Measurements from ENCODE around the gene CYB561D2. TPM values are rescaled to one million over a fixed set of nuclear protein-coding genes. Genes with fewer than 3 reads are reported as not detected.
A peak's percentile ranks its signal among the peaks of the same experiment; 100 is the strongest.
"Not testable (repeated sequence)": the region's sequence is repeated elsewhere in the genome, so short reads cannot be mapped to it uniquely, and the experiment has no call there.

CYB561D2 gene, protein sequence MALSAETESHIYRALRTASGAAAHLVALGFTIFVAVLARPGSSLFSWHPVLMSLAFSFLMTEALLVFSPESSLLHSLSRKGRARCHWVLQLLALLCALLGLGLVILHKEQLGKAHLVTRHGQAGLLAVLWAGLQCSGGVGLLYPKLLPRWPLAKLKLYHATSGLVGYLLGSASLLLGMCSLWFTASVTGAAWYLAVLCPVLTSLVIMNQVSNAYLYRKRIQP
- polyA plus RNA-seq = 10 to 100 TPM; 25.8 to 39.1 (median 30.9) TPM
- long read RNA-seq, donor 1 = 0 reads
- long read RNA-seq, donor 2, partial matches to known transcripts = 0 of 3 reads
- long read RNA-seq, donor 2, other reads (novel, unspliced or antisense) = 0 of 3 reads
- long read RNA-seq, donor 3, partial matches to known transcripts = 17 of 24 reads
- long read RNA-seq, donor 3, other reads (novel, unspliced or antisense) = 0 of 24 reads
- long read RNA-seq, donor 4 = 0 reads
- long read RNA-seq, donor 5, partial matches to known transcripts = 0 of 4 reads
- long read RNA-seq, donor 5, other reads (novel, unspliced or antisense) = 0 of 4 reads
- long read RNA-seq, donor 6, transcript CYB561D2-205 (4 exons, 1,319 nt) = major isoform, 5 of 10 reads
- long read RNA-seq, donor 6, partial matches to known transcripts = 0 of 10 reads
- long read RNA-seq, donor 6, other reads (novel, unspliced or antisense) = 0 of 10 reads
- long read RNA-seq, donor 7 = 0 reads
- long read RNA-seq, donor 8 = 0 reads
- long read RNA-seq, donor 9, partial matches to known transcripts = 0 of 2 reads
- long read RNA-seq, donor 9, other reads (novel, unspliced or antisense) = 0 of 2 reads
- long read RNA-seq, donor 10, transcript CYB561D2-201 (4 exons, 1,225 nt) = minor isoform, 6 of 15 reads
- long read RNA-seq, donor 10, transcript CYB561D2-205 (4 exons, 1,319 nt) = major isoform, 7 of 15 reads
- long read RNA-seq, donor 10, partial matches to known transcripts = 0 of 15 reads
- long read RNA-seq, donor 10, other reads (novel, unspliced or antisense) = 0 of 15 reads

DNA sequence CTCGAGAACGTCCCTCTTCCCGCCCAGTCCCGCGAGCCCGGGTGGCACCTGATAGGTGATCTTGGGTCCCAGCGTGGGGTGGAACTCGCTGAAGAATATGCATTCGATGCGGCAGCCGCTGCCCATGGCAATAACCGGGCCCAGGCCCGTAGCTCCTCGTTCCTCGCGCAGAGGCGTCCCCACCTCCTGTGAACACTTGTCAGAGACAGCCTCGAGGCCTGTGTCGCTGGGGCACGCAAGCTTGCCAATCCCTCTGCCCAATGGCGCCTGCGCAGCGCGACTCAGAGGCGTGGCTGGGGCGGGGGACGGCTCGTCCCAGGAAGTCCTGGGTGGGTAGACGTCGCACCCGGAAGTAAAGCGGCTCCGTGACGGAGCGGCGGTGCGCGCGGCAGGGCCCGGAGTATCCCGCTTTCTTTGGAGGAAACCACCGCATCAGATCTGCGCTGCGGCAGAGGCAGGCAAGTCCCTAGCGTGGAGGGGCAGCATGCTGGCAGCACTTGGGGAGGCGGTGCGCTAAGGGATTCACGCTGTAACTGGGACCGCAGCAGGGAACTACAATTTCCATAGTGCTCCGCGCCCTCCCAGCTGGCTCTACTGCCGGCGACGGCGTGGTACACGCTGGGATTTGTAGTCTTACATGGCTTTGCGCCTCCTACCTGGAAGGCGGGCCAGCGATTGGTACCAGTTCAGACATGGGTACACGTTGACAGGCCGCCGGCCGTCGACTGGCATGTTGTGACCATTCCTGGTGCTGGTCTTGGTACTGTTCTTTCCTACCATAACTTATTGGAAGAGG is at the start of gene CYB561D2, which contains the start of gene NPRL2:
CYB561D2 (plus strand) TSS at position 336 of the 796 bp plus-strand sequence. CDS start 572 bp downstream, outside the sequence.
NPRL2 (minus strand) TSS at position 249 of the 796 bp plus-strand sequence; CDS start at position 126, 123 bp downstream.
- peaks cover 5 to 28% (median 10%) of the 10 kb centered on the region in 3 donors for H3K4me1 ChIP-seq (ENCODE audit: control insufficient read depth in 3 of 3, insufficient read depth in 2 of 3, low read depth in 1 of 3, low read length in 2 of 3)
- DNase-seq (peak; percentile 97 to 99), FAIRE-seq (no peak)
- peak within 1 kb of the TSS; percentile 79 to 97 (median 92) for H3K27ac ChIP-seq (ENCODE audit: low read depth in 1 of 3, low read length in 2 of 3)
- H3K36me3 ChIP-seq (ENCODE audit: control insufficient read depth in 3 of 3, insufficient read depth in 2 of 3, low read depth in 1 of 3, low read length in 3 of 3) = peaks cover 9 to 63% (median 12%) of the 10 kb centered on the region in 3 donors
- 0% methylated on average over 61 to 64 of the region's 64 CpGs for WGBS, 3 donors
- H3K27me3 ChIP-seq (ENCODE audit: control insufficient read depth in 3 of 3, insufficient read depth in 3 of 3, low read length in 3 of 3) = no peaks in the 10 kb centered on the region
- H3K9me3 ChIP-seq (ENCODE audit: control insufficient read depth in 2 of 2, insufficient read depth in 1 of 2, low read depth in 1 of 2, low read length in 1 of 2) = no peaks in the 10 kb centered on the region
- H3K4me3 ChIP-seq (ENCODE audit: low read depth in 1 of 3, low read length in 3 of 3) = peak within 1 kb of the TSS; percentile 34 to 92 (median 55)

DNA sequence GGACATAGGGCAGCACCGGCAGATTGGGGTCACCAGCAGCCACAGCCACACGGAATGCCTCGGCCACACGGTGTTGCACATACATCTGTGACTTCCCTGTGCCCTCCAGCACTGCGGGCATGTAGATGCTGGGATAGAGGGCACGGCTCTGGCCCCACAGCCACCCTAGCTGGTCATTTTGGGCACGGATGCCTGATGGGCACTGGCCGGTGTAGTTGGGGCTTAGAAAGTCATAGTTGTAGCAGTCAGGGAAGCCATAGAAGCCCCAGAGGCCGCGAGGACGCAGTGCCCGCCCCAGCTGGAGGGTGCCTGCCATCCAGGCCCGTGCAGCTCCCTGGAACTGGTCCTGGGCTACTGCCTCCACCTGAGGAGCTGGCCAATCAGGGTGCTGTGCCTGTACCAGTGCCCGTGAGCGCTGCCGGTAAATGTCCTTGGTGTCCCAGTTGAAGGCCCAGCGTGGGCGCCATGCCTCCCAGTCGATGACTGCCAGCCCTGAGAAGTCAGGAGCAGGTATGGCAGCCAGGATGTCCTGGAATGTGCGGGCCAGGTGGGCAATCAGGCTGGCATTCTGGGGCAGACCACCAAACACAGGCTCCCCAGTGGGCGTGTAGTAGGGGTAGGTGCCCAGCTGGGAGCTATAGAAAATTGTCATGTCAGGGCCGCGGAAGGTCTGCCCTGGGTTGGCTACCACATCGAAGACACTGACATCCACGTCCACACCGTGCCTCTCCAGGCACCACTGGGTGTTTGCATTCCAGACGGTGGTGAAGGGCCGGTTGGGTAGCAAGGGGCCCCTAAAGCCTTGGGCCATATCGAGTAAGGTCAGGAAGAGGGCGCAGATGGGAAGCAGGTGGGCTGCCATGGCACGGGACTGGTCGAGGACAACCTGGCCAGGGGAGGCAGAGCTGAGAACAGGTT is 48.3 kb upstream of the CYB561D2 start:
- Histone ChIP-seq H3K27me3 (ENCODE audit: control insufficient read depth in 3 of 3, insufficient read depth in 3 of 3, low read length in 3 of 3) (no peaks in the 10 kb centered on the region), H3K4me1 (ENCODE audit: control insufficient read depth in 3 of 3, insufficient read depth in 2 of 3, low read depth in 1 of 3, low read length in 2 of 3) (peaks cover 7 to 47% (median 9%) of the 10 kb centered on the region in 3 donors), H3K36me3 (ENCODE audit: control insufficient read depth in 3 of 3, insufficient read depth in 2 of 3, low read depth in 1 of 3, low read length in 3 of 3) (peaks cover 0 to 6% (median 0%) of the 10 kb centered on the region in 3 donors), H3K4me3 (ENCODE audit: low read depth in 1 of 3, low read length in 3 of 3) (no peak overlapping the region), H3K9me3 (ENCODE audit: control insufficient read depth in 2 of 2, insufficient read depth in 1 of 2, low read depth in 1 of 2, low read length in 1 of 2) (no peaks in the 10 kb centered on the region), H3K27ac (ENCODE audit: low read depth in 1 of 3, low read length in 2 of 3) (peak overlapping the region in 2 of 3 donors; percentile 37 to 67)
- FAIRE-seq (no peak), DNase-seq (no peak)
- 87 to 91% (median 88%) methylated on average over 29 to 32 of the region's 32 CpGs for WGBS, 3 donors

DNA sequence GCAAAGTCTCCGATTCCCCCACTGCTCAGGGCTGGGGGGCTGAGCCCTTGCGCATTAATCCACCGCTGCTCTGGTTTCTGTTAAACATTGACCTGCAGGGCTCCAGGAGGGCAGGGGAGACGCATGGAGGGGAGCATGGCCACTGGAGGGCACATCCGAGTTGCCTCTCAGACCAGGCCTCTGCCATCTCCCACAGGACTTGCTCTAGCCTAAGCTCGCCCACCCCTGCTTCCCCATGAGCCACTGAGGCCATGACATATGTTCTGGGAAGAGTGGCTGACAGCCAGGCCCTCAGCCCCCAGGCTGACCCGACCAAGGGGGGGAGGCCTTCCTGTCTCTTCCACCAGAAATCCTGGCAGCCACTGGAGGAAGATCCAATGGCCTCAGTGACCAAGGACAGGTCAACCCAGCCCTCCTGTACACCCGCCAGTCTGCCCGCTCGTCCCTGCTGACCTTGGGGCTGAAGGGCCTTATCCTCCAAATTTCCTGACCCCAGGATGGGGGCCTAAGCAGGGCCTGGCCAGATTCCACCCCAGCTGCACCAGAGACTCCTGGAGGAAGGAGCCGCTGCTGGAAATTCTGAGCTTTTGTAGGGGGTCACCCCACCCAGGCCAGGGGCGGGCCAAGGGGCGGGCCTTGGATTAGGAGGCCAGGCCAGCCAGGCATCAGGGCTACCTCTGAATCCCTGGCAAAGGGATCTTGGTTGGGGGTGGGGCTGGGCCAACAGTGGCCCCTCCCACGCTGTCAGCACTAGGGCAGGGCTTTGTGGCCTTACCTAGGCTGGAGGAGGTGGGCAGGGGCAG is 47.4 kb upstream of the CYB561D2 start, which contains the start of gene HYAL1:
HYAL1 (minus strand) TSS at position 562 of the 803 bp plus-strand sequence. CDS start 618 bp downstream, outside the sequence.
- H3K9me3 ChIP-seq (ENCODE audit: control insufficient read depth in 2 of 2, insufficient read depth in 1 of 2, low read depth in 1 of 2, low read length in 1 of 2) = peaks cover 0 to 8% of the 10 kb centered on the region in 2 donors
- peaks cover 7 to 42% (median 9%) of the 10 kb centered on the region in 3 donors for H3K4me1 ChIP-seq (ENCODE audit: control insufficient read depth in 3 of 3, insufficient read depth in 2 of 3, low read depth in 1 of 3, low read length in 2 of 3)
- WGBS, 3 donors = 49 to 70% (median 54%) methylated on average over 13 to 14 of the region's 14 CpGs
- H3K27me3 ChIP-seq (ENCODE audit: control insufficient read depth in 3 of 3, insufficient read depth in 3 of 3, low read length in 3 of 3) = no peaks in the 10 kb centered on the region
- peak; percentile 48 to 75 for DNase-seq
- peaks cover 0 to 2% (median 0%) of the 10 kb centered on the region in 3 donors for H3K36me3 ChIP-seq (ENCODE audit: control insufficient read depth in 3 of 3, insufficient read depth in 2 of 3, low read depth in 1 of 3, low read length in 3 of 3)
- no peak within 1 kb of the TSS for H3K4me3 ChIP-seq (ENCODE audit: low read depth in 1 of 3, low read length in 3 of 3)
- H3K27ac ChIP-seq (ENCODE audit: low read depth in 1 of 3, low read length in 2 of 3) = peak within 1 kb of the TSS in 2 of 3 donors; percentile 37 to 67
- FAIRE-seq = no peak

DNA sequence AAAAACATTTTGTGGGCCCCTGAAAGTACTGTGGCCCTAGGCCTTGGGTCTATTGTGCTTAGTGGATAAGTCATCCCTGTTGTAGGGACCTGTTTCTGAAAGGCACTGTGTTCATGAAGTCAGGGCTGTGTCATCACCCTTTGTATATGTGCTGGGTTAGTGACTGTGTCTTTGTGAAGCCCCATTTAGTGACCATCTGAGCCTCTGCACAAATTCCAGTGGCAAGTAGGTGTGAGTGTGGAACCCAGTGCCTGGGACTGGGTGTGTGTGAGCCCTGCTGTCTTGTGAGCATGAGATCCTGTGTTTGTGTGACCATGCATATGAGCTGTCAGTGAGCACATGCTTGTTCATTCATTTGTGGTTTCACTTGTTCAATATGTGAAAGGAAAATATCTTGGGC is 46.1 kb upstream of the CYB561D2 start:
- FAIRE-seq (no peak), DNase-seq (no peak)
- Histone ChIP-seq H3K9me3 (ENCODE audit: control insufficient read depth in 2 of 2, insufficient read depth in 1 of 2, low read depth in 1 of 2, low read length in 1 of 2) (peaks cover 0 to 20% of the 10 kb centered on the region in 2 donors), H3K4me1 (ENCODE audit: control insufficient read depth in 3 of 3, insufficient read depth in 2 of 3, low read depth in 1 of 3, low read length in 2 of 3) (peaks cover 4 to 34% (median 7%) of the 10 kb centered on the region in 3 donors), H3K27me3 (ENCODE audit: control insufficient read depth in 3 of 3, insufficient read depth in 3 of 3, low read length in 3 of 3) (no peaks in the 10 kb centered on the region), H3K36me3 (ENCODE audit: control insufficient read depth in 3 of 3, insufficient read depth in 2 of 3, low read depth in 1 of 3, low read length in 3 of 3) (peaks cover 0 to 2% (median 0%) of the 10 kb centered on the region in 3 donors), H3K4me3 (ENCODE audit: low read depth in 1 of 3, low read length in 3 of 3) (no peak overlapping the region), H3K27ac (ENCODE audit: low read depth in 1 of 3, low read length in 2 of 3) (no peak overlapping the region)

DNA sequence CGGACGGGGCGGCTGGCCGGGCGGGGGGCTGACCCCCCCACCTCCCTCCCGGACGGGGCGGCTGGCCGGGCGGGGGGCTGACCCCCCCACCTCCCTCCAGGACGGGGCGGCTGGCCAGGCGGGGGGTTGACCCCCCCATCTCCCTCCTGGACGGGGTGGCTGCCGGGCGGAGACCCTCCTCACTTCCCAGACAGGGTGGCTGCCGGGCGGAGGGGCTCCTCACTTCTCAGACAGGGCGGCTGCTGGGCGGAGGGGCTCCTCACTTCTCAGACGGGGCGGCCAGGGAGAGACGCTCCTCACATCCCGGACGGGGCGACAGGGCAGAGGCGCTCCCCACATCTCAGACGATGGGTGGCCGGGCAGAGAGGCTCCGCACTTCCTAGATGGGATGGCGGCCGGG is 38.6 kb upstream of the CYB561D2 start:
- H3K9me3 ChIP-seq (ENCODE audit: control insufficient read depth in 2 of 2, insufficient read depth in 1 of 2, low read depth in 1 of 2, low read length in 1 of 2) = peaks cover 0 to 22% of the 10 kb centered on the region in 2 donors
- not testable (repeated sequence) for FAIRE-seq; H3K4me3 ChIP-seq (ENCODE audit: low read depth in 1 of 3, low read length in 3 of 3); H3K27ac ChIP-seq (ENCODE audit: low read depth in 1 of 3, low read length in 2 of 3); DNase-seq; H3K27me3 ChIP-seq (ENCODE audit: control insufficient read depth in 3 of 3, insufficient read depth in 3 of 3, low read length in 3 of 3); H3K4me1 ChIP-seq (ENCODE audit: control insufficient read depth in 3 of 3, insufficient read depth in 2 of 3, low read depth in 1 of 3, low read length in 2 of 3)
- H3K36me3 ChIP-seq (ENCODE audit: control insufficient read depth in 3 of 3, insufficient read depth in 2 of 3, low read depth in 1 of 3, low read length in 3 of 3) = peaks cover 0 to 25% (median 0%) of the 10 kb centered on the region in 3 donors
- 91 to 98% (median 93%) methylated on average over 9 to 32 of the region's 32 CpGs for WGBS, 3 donors

DNA sequence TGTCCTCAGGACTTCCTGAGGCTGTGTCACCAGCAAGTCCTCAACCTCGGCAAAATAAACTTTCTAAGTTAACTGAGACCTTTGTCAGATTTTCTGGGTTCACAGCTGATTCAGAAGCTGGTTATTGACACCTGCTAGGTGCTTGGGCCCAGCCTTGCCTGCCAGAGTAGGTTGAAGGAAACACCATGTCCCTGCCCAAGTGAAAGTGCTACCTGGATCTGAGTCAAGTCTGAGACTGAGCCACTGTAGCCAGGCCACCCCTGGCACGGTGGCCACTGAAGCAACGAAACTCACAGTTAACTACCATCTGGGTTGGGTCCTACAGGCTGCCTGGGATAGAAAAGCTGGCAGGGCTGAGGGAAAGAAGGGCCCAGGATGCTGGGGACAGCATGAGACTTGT is 36.3 kb upstream of the CYB561D2 start:
- Histone ChIP-seq H3K4me1 (ENCODE audit: control insufficient read depth in 3 of 3, insufficient read depth in 2 of 3, low read depth in 1 of 3, low read length in 2 of 3) (peaks cover 0 to 32% (median 4%) of the 10 kb centered on the region in 3 donors), H3K4me3 (ENCODE audit: low read depth in 1 of 3, low read length in 3 of 3) (no peak overlapping the region), H3K27ac (ENCODE audit: low read depth in 1 of 3, low read length in 2 of 3) (no peak overlapping the region), H3K9me3 (ENCODE audit: control insufficient read depth in 2 of 2, insufficient read depth in 1 of 2, low read depth in 1 of 2, low read length in 1 of 2) (peaks cover 0 to 5% of the 10 kb centered on the region in 2 donors), H3K36me3 (ENCODE audit: control insufficient read depth in 3 of 3, insufficient read depth in 2 of 3, low read depth in 1 of 3, low read length in 3 of 3) (peaks cover 0 to 48% (median 0%) of the 10 kb centered on the region in 3 donors), H3K27me3 (ENCODE audit: control insufficient read depth in 3 of 3, insufficient read depth in 3 of 3, low read length in 3 of 3) (no peaks in the 10 kb centered on the region)
- 77 to 81% (median 80%) methylated on average over 3 of the region's 3 CpGs for WGBS, 3 donors
- no peak for DNase-seq
- FAIRE-seq = no peak

Measured in small intestine (tissue), 16 donors.